HG03354 (cell line): ENCODE results near the gene WDR5.

Source experiments
- ATAC-seq: cut with Tn5 transposase; IDR thresholded peaks from one replicate; pipeline ENCODE4 v1.9.1; 2021; ENCODE audit warnings: mild to moderate bottlenecking; ENCODE audit not compliant: unreplicated experiment, poor library complexity, severe bottlenecking

The WDR5 gene

GRCh38 chr9:134170532-134171315 lies 34.8 kb downstream of the WDR5 start:
- no peak for ATAC-seq

- ATAC-seq: no peak
Measured at GRCh38 chr9:134171316-134172197, 35.7 kb downstream of the WDR5 start.

DNA sequence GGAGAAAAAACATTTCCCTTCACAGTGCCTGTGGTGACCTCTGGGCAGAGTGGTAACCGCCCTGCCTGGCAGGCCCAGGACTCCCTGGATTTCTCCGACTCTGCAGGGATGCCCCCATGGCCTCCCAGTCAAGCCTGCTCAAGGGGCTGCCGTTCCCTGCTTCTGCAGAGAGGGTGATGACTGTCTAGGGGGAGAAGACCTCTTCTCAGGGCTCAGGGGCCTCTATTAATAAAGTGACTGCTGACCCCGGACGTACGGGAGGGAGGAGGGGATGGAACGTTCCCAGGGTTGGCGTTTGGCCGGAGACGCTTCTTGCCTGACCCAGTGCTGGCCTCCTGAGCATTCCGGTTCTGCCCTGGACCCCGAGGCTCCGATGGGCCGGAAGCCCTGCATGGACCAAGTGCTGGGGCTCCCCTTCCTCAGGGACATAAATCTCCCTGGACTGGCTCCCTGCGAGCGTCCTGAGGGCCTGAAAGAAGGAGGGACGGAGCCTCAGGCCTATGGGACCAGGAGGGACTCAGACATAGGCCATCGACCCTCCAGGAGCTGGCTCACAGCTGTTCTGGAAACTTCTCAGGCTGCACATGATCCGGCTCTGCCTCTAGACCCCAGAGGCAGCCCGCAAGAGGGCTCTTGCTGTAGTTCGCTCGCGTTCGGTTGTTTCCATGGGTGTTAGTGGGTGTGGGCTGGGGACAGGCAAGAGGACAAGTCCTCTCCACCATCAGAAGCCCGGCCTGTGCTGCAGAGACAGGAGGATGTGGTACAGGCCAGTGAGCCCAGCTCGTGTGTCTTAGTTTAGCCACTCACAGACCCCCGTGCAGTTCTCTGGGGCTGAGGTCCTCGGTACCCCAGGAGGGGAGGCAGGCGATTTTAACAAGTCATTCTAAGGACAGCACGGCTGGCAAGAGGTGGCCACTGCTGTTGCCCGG lies 36.6 kb downstream of the WDR5 start:
- no peak for ATAC-seq

- ATAC-seq: no peak
Measured at GRCh38 chr9:134173127-134174072, 37.5 kb downstream of the WDR5 start.

DNA sequence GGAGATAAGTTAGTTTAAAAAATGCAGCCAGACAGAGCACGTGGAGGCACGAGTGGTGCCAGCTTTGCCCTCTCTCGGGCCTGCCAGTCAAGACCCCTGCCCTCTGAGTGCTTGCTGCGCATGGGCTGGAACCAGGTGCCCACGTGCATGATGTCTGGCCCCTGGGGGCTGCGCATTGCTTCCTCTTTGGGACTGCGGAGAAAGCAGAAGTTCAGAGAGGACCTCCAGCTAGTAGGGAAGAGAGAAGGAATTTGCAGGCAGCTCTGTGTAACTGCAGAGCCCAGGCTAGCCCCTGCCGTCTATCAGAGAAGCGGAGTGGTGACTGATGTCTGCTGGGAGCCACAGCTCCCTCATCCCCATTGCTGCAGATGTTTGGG lies 38.2 kb downstream of the WDR5 start:
- ATAC-seq: no peak

- no peak for ATAC-seq
Measured at GRCh38 chr9:134174526-134175290, 38.8 kb downstream of the WDR5 start.

- no peak for ATAC-seq
Measured at GRCh38 chr9:134175291-134175807, 39.5 kb downstream of the WDR5 start.

DNA sequence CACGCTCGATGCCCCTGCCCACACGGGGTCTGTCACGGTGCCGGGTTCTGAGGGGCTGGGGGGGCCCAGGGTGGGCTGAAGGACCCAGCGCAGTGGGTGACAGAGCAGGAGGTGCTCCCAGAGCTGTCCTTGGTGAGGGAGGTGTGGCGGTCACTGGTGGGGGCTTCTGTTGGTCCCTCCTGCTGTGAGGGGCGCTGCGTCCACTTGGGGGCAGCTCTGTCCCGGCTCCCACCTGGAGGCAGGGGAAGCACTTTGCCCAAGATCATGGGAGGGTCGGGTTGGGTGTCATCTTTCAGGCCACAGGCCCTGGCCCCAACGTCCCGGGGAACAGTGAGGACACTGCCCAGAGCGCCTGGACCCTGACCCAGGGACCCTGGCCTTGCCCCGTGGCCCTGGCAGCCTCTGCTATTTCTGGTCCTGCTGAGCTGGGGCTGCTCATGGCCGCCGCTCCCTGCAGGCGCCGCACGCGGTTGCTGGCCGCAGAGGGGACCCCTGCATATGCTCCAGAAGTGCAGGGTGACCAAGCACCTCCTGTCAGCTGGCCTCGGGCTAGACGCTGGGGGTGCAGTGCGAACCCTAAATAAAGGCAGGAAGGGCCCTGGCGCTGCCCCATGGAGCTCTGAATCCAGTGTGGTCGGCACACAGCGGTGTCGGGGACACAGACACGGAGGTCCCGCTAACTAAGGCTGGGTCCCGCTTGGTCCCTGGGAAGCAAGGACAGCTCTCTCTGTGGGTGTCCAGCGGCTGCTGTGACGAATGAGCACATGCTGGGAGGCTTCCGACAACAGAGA lies 40.1 kb downstream of the WDR5 start:
- ATAC-seq: no peak

- no peak for ATAC-seq
Measured at GRCh38 chr9:134176599-134176968, 40.7 kb downstream of the WDR5 start.

GRCh38 chr9:134177186-134177585 lies 41.3 kb downstream of the WDR5 start:
- no peak for ATAC-seq

DNA sequence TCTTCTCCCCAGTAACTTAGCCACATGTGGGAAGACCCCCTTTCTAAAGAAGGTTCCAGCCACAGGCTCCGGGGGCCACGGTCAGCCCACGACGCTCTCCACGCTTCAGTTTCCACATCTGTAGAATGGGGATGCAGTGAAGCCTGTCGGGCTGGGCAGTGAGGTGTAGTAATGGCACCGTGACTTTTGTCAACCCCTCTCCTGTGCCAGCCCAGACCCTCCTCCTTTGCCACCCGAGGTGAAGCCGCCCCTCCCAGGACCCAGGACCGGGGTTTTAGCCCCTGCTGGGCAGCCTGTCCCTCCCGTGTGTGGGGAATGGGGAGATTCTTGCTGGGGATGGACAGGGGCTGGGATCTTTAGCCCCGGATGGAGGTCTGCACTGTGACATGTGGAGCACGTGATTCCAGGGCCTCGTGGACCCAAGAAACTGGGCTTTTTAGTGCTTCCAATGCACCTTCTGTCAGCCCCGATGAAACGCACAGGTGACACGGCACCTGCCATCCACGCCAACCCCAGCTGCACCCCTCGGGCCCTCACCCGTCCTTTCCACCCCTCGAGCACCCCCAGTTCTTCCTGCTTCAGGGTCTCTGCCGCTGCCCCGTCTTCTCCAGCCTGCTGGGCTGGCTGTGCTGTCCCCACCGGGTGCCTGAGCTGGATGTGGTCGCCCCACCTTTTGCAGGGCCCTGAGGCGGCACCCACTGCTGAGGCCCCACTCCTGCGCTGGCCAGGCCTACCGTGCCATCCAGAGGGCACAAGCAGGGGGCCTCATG lies 41.9 kb downstream of the WDR5 start:
- ATAC-seq: no peak

GRCh38 chr9:134178394-134178767 lies 42.5 kb downstream of the WDR5 start:
- ATAC-seq: no peak

- no peak for ATAC-seq
Measured at GRCh38 chr9:134178768-134179551, 43.1 kb downstream of the WDR5 start.

DNA sequence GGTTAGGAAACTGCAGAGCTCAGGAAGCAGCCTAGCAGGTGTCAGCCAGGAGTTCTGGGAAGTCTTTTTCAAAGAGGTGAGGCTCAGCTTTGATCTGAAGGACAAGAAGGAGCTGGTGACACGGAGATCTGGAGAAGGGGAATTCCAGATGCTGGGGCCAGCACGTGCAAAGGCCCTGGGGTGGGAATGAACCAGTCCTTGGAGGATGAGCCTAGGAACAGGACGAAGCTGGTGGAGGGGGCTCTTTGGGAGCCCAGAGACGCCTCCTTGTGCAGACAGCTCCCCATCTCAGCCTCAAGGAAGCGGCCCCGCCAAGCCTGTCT lies 43.7 kb downstream of the WDR5 start:
- no peak for ATAC-seq

DNA sequence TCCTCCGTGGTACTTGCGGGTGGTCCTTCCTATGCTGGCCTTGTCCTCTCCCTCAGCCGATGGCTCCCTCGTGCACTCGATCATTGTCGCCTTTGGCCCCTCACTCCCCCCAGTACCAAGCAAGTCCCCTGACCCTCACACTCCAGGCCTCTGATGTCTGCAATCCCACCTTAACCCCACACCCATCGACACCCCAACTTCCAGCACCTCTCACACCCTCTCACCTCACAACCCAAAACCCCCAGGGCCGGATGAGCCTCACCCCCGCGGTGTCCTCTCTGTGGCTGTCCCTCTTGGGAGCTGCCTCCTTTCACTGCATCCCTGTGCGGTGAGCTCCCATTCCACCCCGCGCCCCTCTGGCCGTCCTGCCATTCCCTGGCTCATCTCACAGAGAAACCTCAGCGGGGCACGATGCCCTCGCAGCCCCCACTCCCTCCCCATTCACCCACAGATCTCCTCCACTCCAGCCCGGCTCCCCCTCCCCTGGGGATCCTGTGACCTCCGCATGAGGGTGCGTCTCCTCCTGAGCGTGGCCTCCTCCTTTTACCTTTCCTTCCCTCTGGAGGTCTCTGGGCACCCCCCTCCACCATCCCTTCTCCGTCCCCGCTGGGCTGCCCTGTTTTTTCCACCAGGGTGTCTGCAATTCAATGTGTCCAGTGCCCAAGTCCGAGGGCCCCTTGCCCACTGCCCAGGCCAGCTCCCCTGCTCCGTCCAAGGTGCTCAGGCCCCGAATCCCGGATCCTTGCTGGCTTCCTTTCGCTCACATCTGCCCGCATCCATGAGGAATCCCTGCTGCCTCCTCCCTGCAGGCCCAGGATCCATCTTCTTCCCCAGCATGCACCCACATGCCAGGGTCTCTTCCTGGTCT lies 44.3 kb downstream of the WDR5 start:
- ATAC-seq: no peak
